A673 (cell line): ENCODE results near the gene RAPGEF5. TPM values are rescaled to one million over a fixed set of nuclear protein-coding genes. Genes with fewer than 3 reads are reported as not detected.

Experiments
- BruUV-seq: library from RNA; stranded (reverse); fragments of 400-500 nt; replicated peaks from 2 replicates; lab custom pipeline; 2021; lab: Mats Ljungman, UMichigan
- CTCF ChIA-PET: fragments of 300-600 bp; sonication (Branson Sonifier 250); formaldehyde crosslinking; loops from one replicate; lab custom pipeline; 2022; ENCODE audit warnings: antibody characterized with exemption; lab: Charles Lee
- POLR2A ChIA-PET: fragments of 300-600 bp; sonication (Branson Sonifier 250); formaldehyde crosslinking; loops from one replicate; lab custom pipeline; 2022; ENCODE audit warnings: antibody characterized with exemption; ENCODE audit not compliant: low non-redundant PET; lab: Charles Lee
- DNase-seq: peaks from one replicate; pipeline ENCODE4 v3.0.0-alpha.2; 2015; ENCODE audit warnings: low spot score
- H3K27ac ChIP-seq: fragments of 200-600 bp; sonication (generic); 2 replicates; pipeline ENCODE4 v1.5.1; 2016; ENCODE audit warnings: mixed run types, low read depth, mild to moderate bottlenecking, mixed read lengths, antibody characterized with exemption, low read length; ENCODE audit not compliant: poor library complexity, severe bottlenecking
- H3K27me3 ChIP-seq: fragments of 200-600 bp; sonication (generic); replicated peaks from 2 replicates; pipeline ENCODE4 v1.6.1; 2017; ENCODE audit warnings: mixed run types, low read depth, mild to moderate bottlenecking, mixed read lengths, antibody characterized with exemption, low read length; ENCODE audit not compliant: insufficient read depth, poor library complexity
- H3K36me3 ChIP-seq: fragments of 200-600 bp; sonication (generic); 2 replicates; pipeline ENCODE4 v1.6.1; 2016; ENCODE audit warnings: mixed run types, mild to moderate bottlenecking, mixed read lengths, antibody characterized with exemption, low read length; ENCODE audit not compliant: insufficient read depth, poor library complexity, severe bottlenecking
- H3K4me1 ChIP-seq: fragments of 200-600 bp; sonication (generic); 2 replicates; pipeline ENCODE4 v1.6.1; 2017; ENCODE audit warnings: mixed run types, mild to moderate bottlenecking, mixed read lengths, antibody characterized with exemption, low read length; ENCODE audit not compliant: insufficient read depth, poor library complexity, severe bottlenecking
- H3K4me3 ChIP-seq: fragments of 200-600 bp; sonication (generic); 2 replicates; pipeline ENCODE4 v1.5.1; 2016; ENCODE audit warnings: low read depth, mixed run types, mild to moderate bottlenecking, mixed read lengths, low read length; ENCODE audit not compliant: poor library complexity, severe bottlenecking
- H3K9me3 ChIP-seq: fragments of 200-600 bp; sonication (generic); 2 replicates; pipeline ENCODE4 v1.6.1; 2016; ENCODE audit warnings: mixed run types, low read depth, mild to moderate bottlenecking, mixed read lengths, antibody characterized with exemption, low read length; ENCODE audit not compliant: poor library complexity, severe bottlenecking
- CTCF ChIP-seq: fragments of 300-800, 200-600 bp; sonication (generic); conservative IDR thresholded peaks from 2 replicates; pipeline ENCODE4 v1.5.1; 2017; ENCODE audit warnings: low read depth, mild to moderate bottlenecking, antibody characterized with exemption, low read length, moderate library complexity, mixed read lengths
- EZH2 ChIP-seq: fragments of 200-600 bp; sonication (generic); IDR thresholded peaks from 2 replicates; pipeline ENCODE4 v1.6.1; 2017; ENCODE audit warnings: borderline replicate concordance, low read depth, mild to moderate bottlenecking, mixed read lengths, antibody characterized with exemption, low read length; ENCODE audit not compliant: poor library complexity, severe bottlenecking
- intact Hi-C: fragments of 100-400 bp; cut with micrococcal nuclease; formaldehyde crosslinking; loops from one replicate; pipeline ENCODE4 v1.10.0; 2022; ENCODE audit not compliant: unreplicated experiment
- total RNA-seq: library from RNA; stranded (reverse); gene quantifications from 2 replicates; pipeline ENCODE4 v1.2.3, GENCODE V29; 2021

RAPGEF5 gene
- total RNA-seq, 1 experiment from 2014 or later = 10.7 TPM

GRCh38 chr7:22319424-22320403 lies 37.2 kb downstream of the RAPGEF5 start:
- Histone ChIP-seq H3K9me3 (no peaks in the 10 kb centered on the region), H3K36me3 (no peaks in the 10 kb centered on the region), H3K27ac (peak overlapping the region; percentile 57), H3K4me1 (peaks cover 26% of the 10 kb centered on the region), H3K27me3 (no peaks in the 10 kb centered on the region), H3K4me3 (no peak overlapping the region)
- no TSS peak for BruUV-seq
- TF ChIP-seq EZH2 = no peak
- TF ChIP-seq CTCF = no peak
- intact Hi-C loops = no loop called here
- POLR2A ChIA-PET = no interaction called here
- DNase-seq = peak; percentile 87
- CTCF ChIA-PET = no interaction called here

- Histone ChIP-seq H3K4me1 (peaks cover 26% of the 10 kb centered on the region), H3K27ac (no peak overlapping the region), H3K36me3 (no peaks in the 10 kb centered on the region), H3K9me3 (no peaks in the 10 kb centered on the region), H3K4me3 (no peak overlapping the region), H3K27me3 (no peaks in the 10 kb centered on the region)
- CTCF ChIA-PET = no interaction called here
- intact Hi-C loops = no loop called here
- BruUV-seq = no TSS peak
- POLR2A ChIA-PET = no interaction called here
- TF ChIP-seq CTCF (no peak), EZH2 (no peak)
- DNase-seq = no peak
Observed at GRCh38 chr7:22318376-22318775, 38.6 kb downstream of the RAPGEF5 start.

GRCh38 chr7:22317632-22318031 lies 39.3 kb downstream of the RAPGEF5 start:
- Histone ChIP-seq H3K4me3 (no peak overlapping the region), H3K27me3 (no peaks in the 10 kb centered on the region), H3K36me3 (no peaks in the 10 kb centered on the region), H3K9me3 (no peaks in the 10 kb centered on the region), H3K4me1 (peaks cover 26% of the 10 kb centered on the region), H3K27ac (no peak overlapping the region)
- ChIA-PET POLR2A (no interaction called here), CTCF (no interaction called here)
- TF ChIP-seq EZH2 = no peak
- TF ChIP-seq CTCF = no peak
- intact Hi-C loops = no loop called here
- DNase-seq = no peak
- no TSS peak for BruUV-seq
